ENCODE data around the gene PSMB11.

The PSMB11 gene

DNA sequence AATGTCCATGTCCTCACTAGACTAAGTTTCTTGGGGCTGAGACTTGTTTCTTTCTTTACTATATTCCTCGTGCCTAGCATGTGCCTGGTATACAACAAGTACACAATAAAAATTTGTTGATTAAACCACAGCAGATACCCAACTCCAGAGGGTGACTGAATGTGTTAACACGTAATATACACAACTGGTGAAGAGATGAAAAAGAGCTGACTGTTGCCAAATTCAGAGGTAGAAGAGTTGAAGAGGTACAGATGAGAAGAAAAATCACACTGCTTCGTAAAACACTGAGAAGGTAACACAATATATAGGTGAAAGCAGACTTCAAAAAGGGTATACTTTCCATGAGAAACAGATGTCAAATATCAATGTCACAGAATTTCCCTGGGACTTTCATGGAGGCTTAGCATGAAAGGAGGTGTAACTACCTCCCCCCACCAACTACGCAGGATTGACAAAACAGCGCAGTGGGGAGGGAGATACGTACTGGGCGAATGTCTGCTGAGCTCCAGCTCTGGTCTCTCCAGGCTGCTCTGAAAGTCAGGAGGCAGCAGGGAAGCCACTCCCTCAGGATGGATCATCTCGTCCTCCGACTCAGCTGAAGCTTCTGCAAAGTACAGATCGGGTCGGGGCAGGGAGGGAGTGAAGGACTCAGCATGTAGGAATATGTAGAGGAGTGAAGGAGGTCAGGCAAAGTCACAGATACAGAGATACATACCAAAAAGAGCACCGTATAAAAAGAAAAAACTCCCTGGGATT, 47.7 kb downstream of the PSMB11 start:
- DNase-seq, result no peak

- no peak for DNase-seq
These were observed 48.2 kb downstream of the PSMB11 start for GRCh38 chr14:23090254-23090636.

DNA sequence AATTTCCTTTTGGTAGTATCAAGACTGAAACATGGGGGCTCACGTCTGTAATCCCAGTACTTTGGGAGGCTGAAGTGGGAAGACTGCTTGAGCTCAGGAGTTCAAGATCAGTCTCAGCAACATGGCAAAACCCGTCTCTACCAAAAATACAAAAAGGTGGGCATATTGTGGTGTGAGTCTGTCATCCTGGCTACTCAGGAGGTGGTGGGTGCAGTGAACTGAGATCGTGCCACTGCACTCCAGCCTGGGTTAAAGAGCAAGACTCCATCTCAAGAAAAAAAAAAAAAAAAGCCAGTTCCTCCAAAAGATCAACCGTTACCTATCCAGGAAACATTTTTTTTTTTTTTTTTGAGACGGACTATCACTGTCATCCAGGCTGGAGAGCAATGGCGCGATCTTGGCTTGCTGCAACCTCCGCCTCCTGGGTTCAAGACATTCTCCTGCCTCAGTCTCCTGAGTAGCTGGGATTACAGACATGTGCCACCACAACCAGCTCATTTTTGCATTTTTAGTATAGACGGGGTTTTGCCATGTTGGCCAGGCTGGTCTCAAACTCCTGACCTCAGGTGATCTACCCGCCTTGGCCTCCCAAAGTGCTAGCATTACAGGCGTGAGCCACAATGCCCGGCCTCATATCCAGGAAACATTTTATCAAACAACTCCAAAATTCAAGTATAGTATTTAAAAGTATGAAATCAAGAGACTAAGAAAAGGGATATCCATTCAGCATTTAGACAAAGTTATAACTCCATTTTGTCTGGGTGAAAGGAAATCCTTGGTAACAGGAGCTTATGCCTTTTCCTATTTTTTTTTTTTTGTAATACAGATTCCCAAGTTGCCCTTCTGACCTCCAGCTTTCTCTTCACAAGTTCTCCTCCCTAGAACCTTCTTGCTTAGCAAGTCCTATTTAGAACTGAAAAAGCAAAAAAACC, 49.5 kb downstream of the PSMB11 start:
- no peak for DNase-seq

- DNase-seq, result no peak
These were observed 51.1 kb downstream of the PSMB11 start for GRCh38 chr14:23093104-23093503.

DNA sequence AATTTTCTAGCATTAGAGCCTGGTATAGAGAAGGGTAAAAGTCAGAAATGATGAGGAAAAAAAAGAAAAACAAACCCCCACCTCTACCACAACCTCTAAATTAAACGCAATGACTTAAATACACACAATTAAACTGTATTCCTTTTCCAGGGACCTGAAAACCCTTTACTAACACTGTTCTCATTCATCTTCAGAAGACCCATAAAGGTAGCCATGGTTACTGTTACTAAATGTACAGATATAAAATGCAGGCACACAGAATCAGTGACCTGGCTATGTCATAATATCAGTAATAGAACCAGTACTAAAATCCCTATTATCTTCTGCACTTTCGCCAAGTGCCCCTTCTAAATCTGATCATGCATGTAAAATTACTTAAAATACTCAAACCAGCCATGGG, 51.5 kb downstream of the PSMB11 start:
- DNase-seq, result no peak
